ENCODE measurements around the gene NRXN3.

The NRXN3 gene

GRCh38 chr14:79453276-79453675 is 1283.1 kb downstream of the NRXN3 start:
- DNase-seq = no peak

GRCh38 chr14:79464468-79464867 is 1294.3 kb downstream of the NRXN3 start:
- DNase-seq = no peak

GRCh38 chr14:79465651-79466050 is 1295.5 kb downstream of the NRXN3 start:
- DNase-seq = no peak

DNA sequence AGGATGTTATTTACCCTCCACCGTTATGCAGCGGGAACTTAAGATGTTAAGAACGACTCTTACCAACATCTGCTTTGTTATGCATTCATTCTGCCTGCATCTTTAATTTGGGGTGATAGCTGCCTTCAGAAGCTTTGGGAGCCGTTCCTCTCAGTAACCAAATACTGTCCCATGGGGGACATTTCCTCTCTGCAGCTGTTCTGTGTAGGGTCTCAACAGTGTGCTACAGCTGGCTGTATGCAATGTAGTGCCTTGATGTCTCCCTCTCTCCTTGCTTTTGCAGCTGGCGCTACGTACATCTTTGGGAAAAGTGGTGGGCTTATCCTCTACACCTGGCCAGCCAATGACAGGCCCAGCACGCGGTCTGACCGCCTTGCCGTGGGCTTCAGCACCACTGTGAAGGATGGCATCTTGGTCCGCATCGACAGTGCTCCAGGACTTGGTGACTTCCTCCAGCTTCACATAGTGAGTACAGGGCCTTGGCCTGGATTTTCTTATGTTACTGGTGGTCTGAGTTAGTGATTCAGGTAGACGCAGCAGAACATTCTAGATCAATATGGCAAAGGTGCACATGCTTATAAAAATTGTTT is 1296.9 kb downstream of the NRXN3 start:
- DNase-seq = no peak

DNA sequence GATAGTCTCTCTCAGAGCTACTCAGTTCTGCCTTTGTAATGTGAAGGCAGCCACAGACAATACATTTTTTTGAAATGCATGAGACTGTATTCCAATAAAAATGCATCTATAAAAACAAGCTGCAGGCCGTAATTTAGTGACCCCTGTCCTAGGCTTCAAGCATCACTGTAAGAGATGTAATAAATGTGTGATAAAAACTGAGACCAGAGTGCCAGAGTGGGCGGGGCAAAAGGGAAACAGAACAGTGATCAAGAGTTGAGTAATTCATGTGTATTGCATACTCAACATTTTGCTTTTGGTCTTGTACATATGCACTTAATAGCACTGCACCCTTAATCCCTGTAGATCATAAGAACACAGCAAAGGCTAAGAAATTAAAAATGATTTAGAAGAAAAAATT is 1297.7 kb downstream of the NRXN3 start:
- no peak for DNase-seq

- DNase-seq = no peak
Measured at GRCh38 chr14:79468486-79468885, 1298.3 kb downstream of the NRXN3 start.

- DNase-seq = no peak
Measured at GRCh38 chr14:79473651-79474050, 1303.5 kb downstream of the NRXN3 start.

GRCh38 chr14:79475887-79476532 is 1305.8 kb downstream of the NRXN3 start:
- DNase-seq = no peak

- no peak for DNase-seq
Measured at GRCh38 chr14:79476552-79476951, 1306.4 kb downstream of the NRXN3 start.

- DNase-seq = no peak
Measured at GRCh38 chr14:79480212-79480611, 1310.0 kb downstream of the NRXN3 start.

GRCh38 chr14:79482825-79483224 is 1312.7 kb downstream of the NRXN3 start:
- DNase-seq = no peak

GRCh38 chr14:79483477-79484388 is 1313.6 kb downstream of the NRXN3 start:
- DNase-seq = no peak

DNA sequence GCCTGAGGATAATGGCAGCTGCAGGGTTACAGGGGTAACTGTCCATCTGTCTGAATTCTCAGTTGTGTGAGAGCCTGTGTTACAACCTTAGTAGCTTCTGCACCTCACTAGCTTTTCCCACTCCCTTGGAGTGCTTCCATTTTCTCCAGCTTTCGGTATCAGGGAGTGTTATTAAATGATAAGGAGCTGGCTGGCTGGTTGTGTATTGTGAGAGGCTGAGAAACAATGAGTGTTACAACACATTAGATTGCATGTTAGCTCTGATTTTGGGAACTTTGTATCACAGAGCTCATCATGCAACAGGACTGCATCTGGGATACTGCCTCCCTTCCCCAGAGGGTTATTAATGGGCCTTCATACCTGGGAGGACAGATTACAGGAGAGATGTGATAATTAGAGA is 1317.5 kb downstream of the NRXN3 start:
- no peak for DNase-seq

DNA sequence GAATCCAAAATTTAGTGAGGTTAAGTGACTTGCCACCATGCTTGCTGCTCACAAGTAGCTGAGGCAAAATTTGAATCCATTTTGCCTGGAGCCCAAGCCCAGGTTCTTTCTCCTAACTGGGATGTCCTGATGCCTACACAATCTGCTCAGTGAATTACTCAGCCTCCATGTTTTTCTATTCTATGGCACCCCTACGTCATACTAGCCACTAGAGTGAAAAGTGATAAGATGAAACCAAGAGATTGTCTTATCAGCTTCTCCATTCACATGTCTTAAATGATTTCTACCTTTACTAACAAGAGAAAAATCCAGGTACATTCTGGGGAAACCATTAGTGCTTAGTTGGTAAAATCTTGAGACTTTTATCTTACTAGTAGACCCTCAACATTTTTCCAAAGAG is 1321.0 kb downstream of the NRXN3 start:
- DNase-seq = no peak

- DNase-seq = no peak
Measured at GRCh38 chr14:79493081-79493645, 1323.0 kb downstream of the NRXN3 start.

- no peak for DNase-seq
Measured at GRCh38 chr14:79496701-79497100, 1326.5 kb downstream of the NRXN3 start.

DNA sequence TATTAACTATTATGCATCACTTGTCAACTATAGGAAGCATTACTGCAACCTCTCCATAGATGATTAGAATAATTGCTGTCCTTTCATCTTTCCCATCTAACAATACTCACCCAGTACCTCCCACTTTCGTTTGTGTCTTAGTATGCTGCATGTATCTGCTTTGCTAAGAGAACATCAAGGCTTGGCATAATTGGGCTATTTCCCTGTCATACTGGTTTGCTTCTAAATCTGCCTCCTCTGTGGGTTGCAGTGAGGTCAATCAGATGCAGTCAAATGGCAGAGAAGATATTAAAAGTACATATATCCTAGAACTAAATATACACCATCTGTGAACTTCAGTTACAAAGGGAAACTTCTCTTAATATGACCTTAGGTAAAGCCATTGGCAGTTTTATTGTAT is 1330.3 kb downstream of the NRXN3 start:
- no peak for DNase-seq

GRCh38 chr14:79502136-79502750 is 1332.1 kb downstream of the NRXN3 start:
- DNase-seq = no peak

DNA sequence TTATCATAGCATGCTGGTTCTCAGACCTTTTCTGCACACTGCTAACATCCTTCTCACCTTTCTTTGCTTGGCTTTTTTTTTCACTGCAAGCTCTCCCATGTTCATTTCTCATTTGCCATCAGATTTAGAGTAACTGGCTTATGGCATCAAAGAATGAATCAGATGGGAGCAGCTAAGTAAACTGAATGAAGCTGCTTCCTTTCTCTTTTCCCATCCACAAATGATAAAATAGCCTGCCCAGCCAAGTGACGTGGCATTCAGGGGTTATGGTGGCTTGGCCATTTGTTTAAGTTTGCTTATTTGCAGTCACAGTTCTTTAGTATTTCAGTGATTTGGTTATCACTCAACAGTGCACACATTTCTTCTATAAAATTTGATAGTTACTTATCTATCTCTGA is 1332.6 kb downstream of the NRXN3 start:
- DNase-seq = no peak

DNA sequence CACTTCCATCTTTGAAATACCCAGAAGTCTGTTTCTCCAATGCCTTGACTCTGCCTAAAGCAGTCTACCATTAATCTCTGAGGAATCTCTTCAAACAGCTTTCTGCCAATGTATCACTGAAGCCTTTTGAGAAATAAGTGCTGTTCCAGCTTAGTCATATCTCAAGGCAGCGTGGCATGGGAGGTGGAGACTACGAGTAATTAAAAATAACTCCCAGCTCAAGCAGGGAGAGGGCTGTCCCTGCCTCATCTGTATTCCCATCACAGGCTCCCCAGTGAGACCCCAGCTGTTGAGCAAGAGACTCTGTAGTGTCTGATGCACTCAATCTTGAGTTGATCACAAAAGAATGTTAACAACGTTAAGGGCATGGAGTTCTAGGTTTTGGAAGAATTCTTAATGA is 1340.5 kb downstream of the NRXN3 start:
- no peak for DNase-seq

DNA sequence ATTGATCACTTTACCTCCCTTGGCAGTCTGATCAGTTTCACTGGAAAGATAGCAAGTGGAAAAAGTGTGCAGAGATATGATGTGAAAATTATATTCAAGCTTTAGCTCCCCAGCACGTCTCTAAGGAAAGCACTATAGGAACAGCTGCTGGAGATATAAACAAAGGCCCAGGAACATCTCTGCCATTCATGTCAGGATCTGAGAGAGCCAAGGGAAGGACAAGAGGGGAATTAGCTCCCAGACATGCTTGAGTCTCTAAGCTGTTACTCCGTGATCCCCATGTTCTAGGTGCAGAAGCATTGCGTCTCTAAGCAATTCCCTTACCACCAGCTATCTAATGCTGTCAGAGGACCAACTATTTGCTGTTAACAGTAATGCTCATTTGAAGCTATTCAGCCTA is 1341.0 kb downstream of the NRXN3 start:
- DNase-seq = no peak

- DNase-seq = no peak
Measured at GRCh38 chr14:79513446-79513845, 1343.3 kb downstream of the NRXN3 start.

DNA sequence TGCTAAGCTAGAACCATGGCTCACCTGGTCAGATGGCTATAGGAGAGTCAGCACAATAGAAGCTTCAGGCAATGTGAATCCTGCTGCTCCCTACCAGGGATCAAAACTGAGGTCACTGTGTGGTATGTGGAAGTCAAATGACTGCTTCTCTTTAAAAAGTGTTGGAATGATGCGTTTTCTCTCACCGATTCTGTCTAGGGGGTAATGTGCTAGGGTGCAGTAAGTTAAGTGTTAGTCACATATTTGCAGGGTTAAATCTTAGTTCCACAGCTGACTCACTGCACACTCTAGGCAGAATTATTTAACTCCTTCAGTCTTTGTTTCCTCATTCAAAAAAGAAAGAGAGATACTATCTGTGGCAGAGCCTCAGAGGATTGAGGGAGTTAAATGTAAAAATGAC is 1344.5 kb downstream of the NRXN3 start:
- no peak for DNase-seq

Measured in T1000 (cell line).